ENCODE data around the gene ANTXR2. TPM values are rescaled to one million over a fixed set of nuclear protein-coding genes. Genes with fewer than 3 reads are reported as not detected.

Gene ANTXR2
- total RNA-seq, 2 experiments from 2014 or later, result not detected

DNA sequence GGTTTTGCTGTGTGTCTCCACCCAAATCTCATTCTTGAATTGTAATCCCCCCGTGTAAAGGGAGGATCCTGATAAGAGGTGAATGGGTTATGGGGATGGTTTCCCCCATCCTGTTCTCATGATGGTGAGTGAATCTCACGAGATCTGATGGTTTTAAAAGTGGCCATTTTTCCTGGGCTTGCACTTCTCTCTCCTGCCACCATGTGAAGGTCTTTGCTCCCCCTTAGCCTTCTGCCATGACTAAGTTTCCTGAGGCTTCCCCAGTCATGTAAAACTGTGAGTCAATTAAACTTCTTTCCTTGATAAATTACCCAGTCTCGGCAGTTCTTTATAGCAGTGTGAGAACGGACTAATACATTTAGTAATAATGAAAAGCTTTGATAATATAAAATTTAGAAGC, 46.9 kb downstream of the ANTXR2 start:
- Histone ChIP-seq H3K9me3 (ENCODE audit: low read length) (no peaks in the 10 kb centered on the region), H3K9me2 (ENCODE audit: insufficient read depth, low read length) (no peaks in the 10 kb centered on the region), H3K4me2 (ENCODE audit: low read length) (no peak overlapping the region), H3K4me3 (ENCODE audit: low read depth, low read length, poor library complexity, severe bottlenecking) (no peak overlapping the region), H4K20me1 (ENCODE audit: insufficient read depth, low read length) (no peaks in the 10 kb centered on the region), H3K36me3 (ENCODE audit: insufficient read depth, low read length) (no peaks in the 10 kb centered on the region), H2AFZ (ENCODE audit: low read length) (no peak overlapping the region), H3K27ac (ENCODE audit: low read depth, low read length, poor library complexity, severe bottlenecking) (no peak overlapping the region), H3K79me2 (ENCODE audit: insufficient read depth, low read depth, low read length) (no peaks in the 10 kb centered on the region), H3K4me1 (ENCODE audit: insufficient read depth, low read length, poor library complexity, severe bottlenecking) (no peaks in the 10 kb centered on the region)
- CTCF ChIA-PET (ENCODE audit: unreplicated experiment), result no interaction called here
- TF ChIP-seq, protein P1, sequence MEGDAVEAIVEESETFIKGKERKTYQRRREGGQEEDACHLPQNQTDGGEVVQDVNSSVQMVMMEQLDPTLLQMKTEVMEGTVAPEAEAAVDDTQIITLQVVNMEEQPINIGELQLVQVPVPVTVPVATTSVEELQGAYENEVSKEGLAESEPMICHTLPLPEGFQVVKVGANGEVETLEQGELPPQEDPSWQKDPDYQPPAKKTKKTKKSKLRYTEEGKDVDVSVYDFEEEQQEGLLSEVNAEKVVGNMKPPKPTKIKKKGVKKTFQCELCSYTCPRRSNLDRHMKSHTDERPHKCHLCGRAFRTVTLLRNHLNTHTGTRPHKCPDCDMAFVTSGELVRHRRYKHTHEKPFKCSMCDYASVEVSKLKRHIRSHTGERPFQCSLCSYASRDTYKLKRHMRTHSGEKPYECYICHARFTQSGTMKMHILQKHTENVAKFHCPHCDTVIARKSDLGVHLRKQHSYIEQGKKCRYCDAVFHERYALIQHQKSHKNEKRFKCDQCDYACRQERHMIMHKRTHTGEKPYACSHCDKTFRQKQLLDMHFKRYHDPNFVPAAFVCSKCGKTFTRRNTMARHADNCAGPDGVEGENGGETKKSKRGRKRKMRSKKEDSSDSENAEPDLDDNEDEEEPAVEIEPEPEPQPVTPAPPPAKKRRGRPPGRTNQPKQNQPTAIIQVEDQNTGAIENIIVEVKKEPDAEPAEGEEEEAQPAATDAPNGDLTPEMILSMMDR (conservative IDR thresholded peaks at IDR 0.05; ENCODE audit: low read length), result no peak
- no peak for TF ChIP-seq EZH2phosphoT487 (IDR thresholded peaks at IDR 0.05; ENCODE audit: borderline replicate concordance, low read depth, low read length)
- POLR2A ChIA-PET, result no interaction called here
- BruUV-seq (replicated peaks), result no TSS peak
- intact Hi-C loops (cut with micrococcal nuclease; ENCODE audit: unreplicated experiment), result no loop called here
- DNase-seq (ENCODE audit: low spot score), result no peak

DNA sequence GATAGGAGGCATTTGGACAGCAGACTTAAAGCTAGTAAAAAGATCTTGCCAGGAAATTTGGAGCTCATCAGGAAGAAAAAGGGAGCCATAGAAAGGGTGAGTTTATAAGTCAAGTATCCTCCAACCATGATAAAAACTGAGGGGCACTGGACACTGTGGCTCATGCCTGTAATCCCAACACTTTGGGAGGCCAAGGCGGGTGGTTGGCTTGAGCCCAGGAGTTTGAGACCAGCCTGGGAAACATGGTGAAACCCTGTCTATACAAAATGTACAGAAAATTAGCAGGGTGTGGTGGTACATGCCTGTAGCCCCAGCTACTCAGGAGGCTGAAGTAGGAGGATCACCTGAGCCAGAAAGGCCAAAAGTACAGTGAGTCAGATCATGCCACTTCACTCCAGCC, 48.7 kb downstream of the ANTXR2 start:
- H3K9me3 ChIP-seq (ENCODE audit: low read length), result no peaks in the 10 kb centered on the region
- H3K4me3 ChIP-seq (ENCODE audit: low read depth, low read length, poor library complexity, severe bottlenecking), result no peak overlapping the region
- DNase-seq (ENCODE audit: low spot score), result no peak
- no peaks in the 10 kb centered on the region for H3K36me3 ChIP-seq (ENCODE audit: insufficient read depth, low read length)
- H2AFZ ChIP-seq (ENCODE audit: low read length), result no peak overlapping the region
- no peak overlapping the region for H3K4me2 ChIP-seq (ENCODE audit: low read length)
- TF ChIP-seq, protein P1 (conservative IDR thresholded peaks at IDR 0.05; ENCODE audit: low read length), result no peak
- no peak for TF ChIP-seq EZH2phosphoT487 (IDR thresholded peaks at IDR 0.05; ENCODE audit: borderline replicate concordance, low read depth, low read length)
- no peaks in the 10 kb centered on the region for H3K9me2 ChIP-seq (ENCODE audit: insufficient read depth, low read length)
- ChIA-PET POLR2A (no interaction called here), CTCF (ENCODE audit: unreplicated experiment) (no interaction called here)
- H4K20me1 ChIP-seq (ENCODE audit: insufficient read depth, low read length), result no peaks in the 10 kb centered on the region
- no peaks in the 10 kb centered on the region for H3K79me2 ChIP-seq (ENCODE audit: insufficient read depth, low read depth, low read length)
- no peak overlapping the region for H3K27ac ChIP-seq (ENCODE audit: low read depth, low read length, poor library complexity, severe bottlenecking)
- BruUV-seq (replicated peaks), result no TSS peak
- H3K4me1 ChIP-seq (ENCODE audit: insufficient read depth, low read length, poor library complexity, severe bottlenecking), result no peaks in the 10 kb centered on the region
- intact Hi-C loops (cut with micrococcal nuclease; ENCODE audit: unreplicated experiment), result no loop called here

DNA sequence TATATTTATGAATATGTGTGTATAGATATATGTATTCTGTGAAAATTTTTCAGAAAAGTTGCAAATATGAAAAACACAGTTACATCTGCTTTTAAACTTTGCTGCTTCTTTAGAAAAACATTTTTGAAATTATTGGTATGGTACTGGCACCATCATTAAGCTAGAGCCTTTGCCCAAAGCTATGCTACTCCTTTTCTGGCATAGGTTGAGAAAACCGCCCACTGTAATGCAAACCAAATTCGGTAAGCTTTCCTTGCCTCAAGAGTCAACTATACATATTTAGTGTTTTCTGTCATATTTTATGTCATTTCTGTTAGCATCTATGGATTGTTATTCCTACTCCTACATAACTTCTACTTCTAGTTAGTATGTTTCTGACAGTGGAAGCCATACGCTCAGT, 50.7 kb downstream of the ANTXR2 start:
- Histone ChIP-seq H3K4me2 (ENCODE audit: low read length) (no peak overlapping the region), H3K36me3 (ENCODE audit: insufficient read depth, low read length) (no peaks in the 10 kb centered on the region), H3K9me2 (ENCODE audit: insufficient read depth, low read length) (no peaks in the 10 kb centered on the region), H3K79me2 (ENCODE audit: insufficient read depth, low read depth, low read length) (no peaks in the 10 kb centered on the region), H3K27ac (ENCODE audit: low read depth, low read length, poor library complexity, severe bottlenecking) (no peak overlapping the region), H3K4me1 (ENCODE audit: insufficient read depth, low read length, poor library complexity, severe bottlenecking) (no peaks in the 10 kb centered on the region), H4K20me1 (ENCODE audit: insufficient read depth, low read length) (no peaks in the 10 kb centered on the region), H3K4me3 (ENCODE audit: low read depth, low read length, poor library complexity, severe bottlenecking) (no peak overlapping the region), H3K9me3 (ENCODE audit: low read length) (no peaks in the 10 kb centered on the region), H2AFZ (ENCODE audit: low read length) (no peak overlapping the region)
- ChIA-PET POLR2A (interaction anchor here (1.1 kb wide), 1 partner anchor 12 kb away, joined by 3 read pairs; no protein-coding TSS in a partner anchor), CTCF (ENCODE audit: unreplicated experiment) (no interaction called here)
- intact Hi-C loops (cut with micrococcal nuclease; ENCODE audit: unreplicated experiment), result no loop called here
- BruUV-seq (replicated peaks), result no TSS peak
- no peak for DNase-seq (ENCODE audit: low spot score)
- TF ChIP-seq, protein P1 (conservative IDR thresholded peaks at IDR 0.05; ENCODE audit: low read length), result no peak
- no peak for TF ChIP-seq EZH2phosphoT487 (IDR thresholded peaks at IDR 0.05; ENCODE audit: borderline replicate concordance, low read depth, low read length)
